Pancreas (tissue), 10 donors: Measurements from ENCODE around the gene MOB3B. TPM values are rescaled to one million over a fixed set of nuclear protein-coding genes. Genes with fewer than 3 reads are reported as not detected.

Source experiments
- ATAC-seq, 4 donors: fragments of 200-7000 bp; cut with Tn5 transposase; one replicate each; pipeline versions ENCODE4 v1.8.0 to v1.9.1; 2020; ENCODE audit warnings: mild to moderate bottlenecking in 4 of 4, moderate library complexity in 4 of 4
- DNase-seq, 6 donors: peaks; one replicate each; pipeline ENCODE4 v3.0.0-alpha.2; 2020
- FAIRE-seq: peaks from 2 replicates; lab custom pipeline; 2012; peaks lifted over from hg19 to GRCh38; lab: Jason Lieb, UNC
- H3K27ac ChIP-seq, 4 donors: fragments of 200-600 bp; sonication (generic); 1 replicate in 3 of 4; 2 replicates in 1 of 4; pipeline versions ENCODE4 v1.5.0 to v1.8.0; 2020
- H3K27me3 ChIP-seq, 4 donors: fragments of 200-600 bp; one replicate each; pipeline ENCODE4 v1.8.0; 2021
- H3K36me3 ChIP-seq, 3 donors: fragments of 200-600 bp; sonication (generic) in 1 of 3; one replicate each; pipeline versions ENCODE4 v1.5.0 to v1.8.0; 2020 to 2021
- H3K4me1 ChIP-seq, 3 donors: fragments of 200-600 bp; one replicate each; pipeline ENCODE4 v1.8.0; 2021
- H3K4me3 ChIP-seq, 4 donors: fragments of 200-600 bp; sonication (generic) in 2 of 4; one replicate each; pipeline versions ENCODE4 v1.5.0 to v1.8.0; 2020 to 2021
- H3K9me3 ChIP-seq, 4 donors: fragments of 200-600 bp; one replicate each; pipeline ENCODE4 v1.8.0; 2021
- CTCF ChIP-seq, 4 donors: fragments of 200-600 bp; sonication (generic) in 3 of 4; IDR thresholded peaks; one replicate each; pipeline versions ENCODE4 v1.5.0 to v1.8.0; 2021; ENCODE audit warnings: antibody characterized with exemption in 4 of 4
- WGBS, 2 donors: extraction: QIAGEN DNeasy Blood & Tissue Kit; methylation state at CpG; one replicate each; pipeline ENCODE4 v1.1.7; 2013; 5-methylcytosine and 5-hydroxymethylcytosine counted together
- intact Hi-C, 3 donors: fragments of 100-400 bp; cut with DNase I; formaldehyde crosslinking; loops; one replicate each; pipeline versions ENCODE4 v1.11.1 to v1.14.2; 2022
- polyA plus RNA-seq, 2 donors: library from polyadenylated mRNA; stranded (reverse); fragments of 200-250 nt; gene quantifications; one replicate each; pipeline ENCODE4 v1.2.3, GENCODE V29; 2013
- total RNA-seq, 6 donors: library from RNA; stranded (reverse); fragmentation: NEBNext Ultra II Directional in 4 of 6; extraction: Animal tissue kit (Norgen Biotek cat#: 25700) in 4 of 6; gene quantifications; one replicate each; pipeline versions ENCODE4 v1.2.1 to v1.2.4, GENCODE V29; 2021 to 2023
- donor health status: healthy with polysubstance abuse.
- donor health status: DM: no; HTN: no; CAD: no; lungs with moderate emphysema.
- donor health status: DM: no; HTN: no; CAD: no.
- donor health status: control.
- donor health status: control.
- donor health status: Bipolar disorder and iron deficiency.
- donor health status: DM: yes; HTN: yes; CAD: no.
- donor health status: DM: no; HTN: no; CAD: no.
- donor health status: DM: no; HTN: no; CAD: no.
- donor health status: DM: yes; HTN: yes; CAD: no.

Gene MOB3B
- total RNA-seq (10 to 100 TPM in 1 of 6 donors, 1 to 10 TPM in 5; 3.2 to 10.5 (median 5.1) TPM), polyA plus RNA-seq (1 to 10 TPM; 1.4 to 1.7 TPM)

GRCh38 chr9:27529316-27530278, at the start of gene MOB3B:
Gene MOB3B, minus strand, starts transcription at chr9:27529814. Its CDS starts 74,264 bp downstream, at chr9:27455550.
- Histone ChIP-seq H3K9me3 (no peaks in the 10 kb centered on the region), H3K27ac (peak within 1 kb of the TSS; percentile 63 to 89 (median 78)), H3K36me3 (no peaks in the 10 kb centered on the region), H3K4me3 (peak within 1 kb of the TSS; percentile 73 to 98 (median 90)), H3K27me3 (no peaks in the 10 kb centered on the region), H3K4me1 (peaks cover 0 to 12% (median 8%) of the 10 kb centered on the region in 3 donors)
- peak; percentile 69 to 97 (median 84) for DNase-seq
- peak; percentile 90 to 96 (median 95) for TF ChIP-seq CTCF (IDR thresholded peaks at IDR 0.05)
- WGBS, 2 donors, result 3% methylated on average over 74 of the region's 74 CpGs
- intact Hi-C loops, result loop anchor here in 2 of 3 donors (5.0 to 10.0 kb wide), 2 partner anchors 192 to 195 kb away; no protein-coding TSS in a partner anchor
- FAIRE-seq, result no peak
- ATAC-seq, result peak; percentile 78 to 89 (median 84)

- WGBS, 2 donors, result 1% methylated on average over 35 of the region's 35 CpGs
- FAIRE-seq (peak; percentile 96), DNase-seq (peak; percentile 82 to 98 (median 94)), ATAC-seq (peak; percentile 86 to 92 (median 90))
- peaks cover 0 to 21% (median 13%) of the 10 kb centered on the region in 3 donors for H3K4me1 ChIP-seq
- H3K9me3 ChIP-seq, result no peaks in the 10 kb centered on the region
- no peak for TF ChIP-seq CTCF (IDR thresholded peaks at IDR 0.05)
- H3K27me3 ChIP-seq, result no peaks in the 10 kb centered on the region
- no peaks in the 10 kb centered on the region for H3K36me3 ChIP-seq
- intact Hi-C loops, result no loop called here
- H3K4me3 ChIP-seq, result peak overlapping the region; percentile 1 to 82 (median 76)
- H3K27ac ChIP-seq, result peak overlapping the region; percentile 94 to 98 (median 96)
These were observed 44.3 kb upstream of the MOB3B start for GRCh38 chr9:27573634-27574590.

- Histone ChIP-seq H3K9me3 (no peaks in the 10 kb centered on the region), H3K4me3 (peak within 1 kb of the TSS; percentile 61 to 82 (median 76)), H3K27me3 (no peaks in the 10 kb centered on the region), H3K27ac (peak within 1 kb of the TSS; percentile 94 to 98 (median 96)), H3K36me3 (no peaks in the 10 kb centered on the region), H3K4me1 (peaks cover 0 to 21% (median 13%) of the 10 kb centered on the region in 3 donors)
- 0 to 1% methylated on average over 67 to 72 of the region's 72 CpGs for WGBS, 2 donors
- DNase-seq (peak; percentile 75 to 93 (median 84)), FAIRE-seq (no peak), ATAC-seq (peak; percentile 90 to 96 (median 92))
- intact Hi-C loops, result no loop called here
- TF ChIP-seq CTCF (IDR thresholded peaks at IDR 0.05), result no peak
These were observed 43.5 kb upstream of the MOB3B start, which contains the start of gene C9orf72 for GRCh38 chr9:27572918-27573633. Gene C9orf72, minus strand, starts transcription at chr9:27573481. Its CDS starts 6,361 bp downstream, at chr9:27567120.

GRCh38 chr9:27572566-27572917, 42.9 kb upstream of the MOB3B start:
- peak in 2 of 6 donors; percentile 15 to 45 for DNase-seq
- no peak for TF ChIP-seq CTCF (IDR thresholded peaks at IDR 0.05)
- Histone ChIP-seq H3K27me3 (no peaks in the 10 kb centered on the region), H3K9me3 (no peaks in the 10 kb centered on the region), H3K4me1 (peaks cover 0 to 21% (median 13%) of the 10 kb centered on the region in 3 donors), H3K4me3 (peak overlapping the region; percentile 61 to 82 (median 76)), H3K36me3 (no peaks in the 10 kb centered on the region), H3K27ac (peak overlapping the region; percentile 94 to 98 (median 96))
- FAIRE-seq, result no peak
- intact Hi-C loops, result no loop called here
- ATAC-seq, result peak; percentile 21 to 50 (median 32)
- WGBS, 2 donors, result 0 to 2% methylated on average over 6 of the region's 6 CpGs
